Measurements from ENCODE around the gene TBXAS1.

TBXAS1 gene

DNA sequence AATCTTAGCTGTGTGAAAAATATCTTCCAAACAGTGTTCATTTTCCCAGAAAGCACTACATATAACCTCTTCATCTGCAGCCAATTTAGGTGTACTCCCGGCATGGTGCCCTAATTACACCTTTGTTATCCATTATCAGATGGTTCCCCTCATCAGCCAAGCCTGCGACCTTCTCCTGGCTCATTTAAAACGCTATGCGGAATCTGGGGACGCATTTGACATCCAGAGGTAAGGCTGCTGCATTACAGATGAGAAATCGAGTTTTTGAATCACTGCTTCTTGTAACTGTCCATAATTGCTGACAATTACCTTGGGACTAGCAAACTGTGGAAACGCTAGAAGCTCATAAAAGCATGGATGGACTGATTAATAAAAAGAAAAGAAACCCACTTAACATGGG, 124.2 kb downstream of the TBXAS1 start:
- DNase-seq, result no peak

DNA sequence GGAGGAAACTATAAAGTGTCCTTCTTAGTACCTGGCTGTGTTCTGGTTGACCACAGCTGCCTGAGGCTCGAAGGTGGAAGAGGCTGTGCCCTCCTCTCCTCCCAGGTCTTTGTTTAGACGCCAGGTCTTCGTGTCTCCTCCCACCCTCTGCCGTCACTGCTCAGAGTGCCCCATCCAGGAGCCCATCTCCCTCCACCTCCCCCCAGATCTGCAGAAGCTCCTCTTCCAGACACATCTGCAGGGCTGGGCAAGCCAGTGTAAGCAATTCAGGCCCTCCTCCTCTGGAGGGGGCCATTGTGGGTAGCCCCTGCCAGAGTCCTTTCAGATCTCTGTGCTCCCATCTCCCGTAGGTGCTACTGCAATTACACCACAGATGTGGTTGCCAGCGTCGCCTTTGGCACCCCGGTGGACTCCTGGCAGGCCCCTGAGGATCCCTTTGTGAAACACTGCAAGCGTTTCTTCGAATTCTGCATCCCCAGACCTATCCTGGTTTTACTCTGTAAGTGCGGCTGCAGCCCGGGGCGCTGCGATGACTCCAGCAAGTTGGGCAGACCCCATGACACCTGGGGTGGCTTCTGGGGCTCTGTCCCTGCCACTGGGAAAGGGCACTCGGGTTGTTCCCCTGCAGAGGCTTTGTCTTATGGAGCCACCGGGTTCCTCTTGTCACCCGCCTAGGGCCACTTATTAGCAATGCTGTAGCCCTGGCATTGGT, 126.2 kb downstream of the TBXAS1 start:
- DNase-seq, result no peak

DNA sequence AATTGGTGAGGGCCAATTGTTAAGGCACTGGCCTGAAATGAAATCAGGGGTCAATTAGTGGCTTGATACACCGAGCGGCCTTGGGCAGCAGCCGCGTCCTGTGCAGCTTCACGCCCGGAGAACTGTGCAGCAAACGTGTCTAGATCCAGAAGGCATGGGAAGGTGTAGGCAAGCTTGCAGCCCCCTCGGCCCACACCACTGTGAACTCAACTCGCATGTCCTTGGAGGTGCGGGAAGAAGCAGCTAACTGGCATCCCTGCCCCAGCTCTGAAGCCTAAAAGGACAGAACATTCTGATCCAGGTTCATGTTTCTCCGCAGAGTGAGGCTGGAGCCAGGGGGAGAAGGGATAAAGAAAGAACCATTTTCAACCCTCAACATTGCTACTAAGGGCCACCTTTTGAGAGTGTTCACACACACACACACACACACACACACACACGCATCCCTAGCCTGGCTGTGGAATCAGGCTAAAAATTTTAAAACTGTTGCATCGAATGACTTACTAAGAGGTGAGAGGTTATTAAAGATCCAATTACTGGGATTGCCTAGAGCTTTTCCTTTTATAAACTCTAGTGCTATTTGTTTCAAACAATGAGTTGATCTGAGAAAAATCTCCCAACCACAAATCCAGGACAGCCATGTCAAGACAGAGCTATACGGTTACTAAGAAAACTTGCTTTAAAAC, 129.7 kb downstream of the TBXAS1 start:
- DNase-seq, result no peak

DNA sequence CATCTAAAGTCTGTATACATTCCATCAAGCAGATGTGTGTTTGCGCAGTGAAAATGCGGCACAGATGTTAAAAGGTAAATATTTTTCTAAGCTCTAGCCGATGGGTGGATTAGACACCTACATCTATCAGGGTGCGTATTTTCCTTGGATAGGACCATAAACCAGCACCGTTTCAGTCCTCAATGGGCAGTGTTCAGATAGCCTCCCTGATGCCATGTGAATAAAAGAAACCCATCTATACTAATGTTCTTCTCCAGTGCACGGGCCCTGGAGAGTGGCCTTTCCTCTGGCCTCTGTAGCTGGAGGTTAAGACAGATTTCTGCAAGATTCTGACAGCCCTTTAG, 130.2 kb downstream of the TBXAS1 start:
- no peak for DNase-seq

DNA sequence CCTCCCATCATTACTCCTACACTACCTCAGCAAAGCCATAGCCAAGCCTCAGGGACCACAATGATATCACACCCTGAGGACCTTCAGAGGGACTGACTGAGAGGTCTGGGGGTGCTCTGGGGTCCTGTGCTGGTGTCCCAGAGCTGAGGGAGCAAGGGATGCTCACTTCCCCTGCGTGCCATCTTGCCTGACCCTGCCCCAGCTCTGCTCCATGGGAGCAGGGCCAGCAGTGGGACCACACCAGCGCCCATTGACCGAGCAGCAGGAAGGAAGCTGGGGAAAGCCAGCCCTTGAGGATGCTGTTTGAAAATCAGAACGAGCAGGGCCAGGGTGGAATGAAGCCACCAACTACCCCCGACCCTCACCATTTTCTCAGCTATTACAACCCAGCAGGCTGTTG, 130.7 kb downstream of the TBXAS1 start:
- no peak for DNase-seq

DNA sequence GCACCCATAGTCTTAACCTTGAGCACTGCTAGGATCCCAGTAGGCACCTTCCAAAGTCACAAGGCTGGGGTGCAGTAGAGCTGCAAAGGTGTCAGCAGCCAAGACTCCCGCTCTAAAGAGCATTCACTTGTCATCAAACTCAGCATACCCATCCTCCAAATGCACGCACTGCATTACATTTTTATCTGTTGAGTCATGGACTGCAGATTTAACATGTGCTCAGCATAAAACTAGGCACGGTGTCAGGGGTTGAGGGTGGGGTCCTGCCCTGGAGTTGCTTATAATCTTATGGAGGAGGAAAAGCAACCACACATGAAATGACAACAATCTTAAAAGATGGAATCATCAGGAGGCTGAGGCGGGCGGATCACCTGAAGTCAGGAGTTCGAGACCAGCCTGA, 131.1 kb downstream of the TBXAS1 start:
- DNase-seq, result no peak

DNA sequence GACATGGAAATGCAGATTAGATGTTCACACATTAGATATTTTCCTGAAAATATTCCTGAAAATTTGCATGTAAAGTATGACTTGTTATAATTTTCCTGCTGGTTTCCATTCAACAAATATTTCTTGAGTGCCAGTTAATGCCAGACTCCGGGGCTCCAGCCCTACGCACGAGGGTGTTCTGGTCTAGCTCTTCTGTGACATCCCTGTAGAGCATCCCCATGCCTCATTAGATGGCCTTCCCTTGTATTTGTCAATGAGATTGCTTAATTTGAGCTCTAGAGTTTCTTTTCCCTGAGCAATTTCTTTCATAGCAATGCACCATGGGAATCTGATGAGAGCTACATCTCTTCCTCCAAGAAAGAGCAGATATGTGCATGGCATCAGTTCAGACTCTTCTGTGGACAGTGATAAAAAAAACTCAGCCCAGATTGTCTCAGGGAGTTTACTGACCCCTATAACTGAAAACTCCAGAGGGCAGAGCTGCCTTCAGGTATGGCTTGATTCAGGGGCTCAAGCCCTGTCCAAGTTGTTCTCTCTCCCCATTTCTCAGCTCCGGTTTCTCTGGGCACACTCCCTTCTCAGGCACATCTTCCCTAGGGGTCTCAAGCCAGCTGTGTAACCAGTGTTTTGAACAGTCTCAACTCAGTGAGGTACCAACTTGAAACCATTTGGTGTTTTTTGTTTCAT, 137.0 kb downstream of the TBXAS1 start:
- no peak for DNase-seq

DNA sequence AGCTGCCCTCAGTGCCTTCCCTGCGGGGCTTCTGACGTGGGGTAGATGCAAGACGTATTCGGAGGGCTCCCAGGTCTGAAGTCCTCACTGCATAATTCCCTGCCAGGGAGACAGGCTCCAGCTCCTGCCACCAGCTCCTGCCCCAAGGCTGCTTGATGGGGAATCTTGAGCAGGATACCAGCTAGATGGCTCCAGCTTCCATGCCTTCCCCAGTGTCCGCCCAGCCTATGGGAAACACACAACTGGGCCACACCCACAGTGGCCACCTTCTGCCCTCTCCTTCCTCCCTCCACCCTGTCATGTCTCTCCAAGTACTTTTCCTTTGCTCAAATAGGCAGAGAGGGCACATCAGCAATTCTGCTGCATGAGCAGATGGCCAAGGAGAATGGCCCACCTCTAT, 137.9 kb downstream of the TBXAS1 start:
- no peak for DNase-seq

DNA sequence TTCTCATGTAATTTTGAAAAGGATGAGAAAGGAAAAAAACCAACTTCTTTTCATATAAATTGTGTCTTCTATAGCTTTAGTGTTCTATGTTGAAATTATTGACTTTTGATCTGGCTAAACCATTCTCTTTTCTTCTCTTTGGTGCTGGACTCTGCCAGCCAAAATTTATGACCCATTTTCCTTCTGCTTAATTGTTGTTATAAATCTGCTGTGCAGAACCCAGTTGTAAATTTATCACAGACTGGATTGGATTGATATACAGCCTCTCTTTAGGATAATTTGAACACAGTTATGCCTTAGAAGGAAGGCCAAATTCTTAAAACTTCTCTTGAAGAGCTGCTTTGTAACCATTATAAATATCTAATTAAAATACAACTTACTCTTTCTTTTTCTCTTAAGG, 139.9 kb downstream of the TBXAS1 start:
- no peak for DNase-seq

DNA sequence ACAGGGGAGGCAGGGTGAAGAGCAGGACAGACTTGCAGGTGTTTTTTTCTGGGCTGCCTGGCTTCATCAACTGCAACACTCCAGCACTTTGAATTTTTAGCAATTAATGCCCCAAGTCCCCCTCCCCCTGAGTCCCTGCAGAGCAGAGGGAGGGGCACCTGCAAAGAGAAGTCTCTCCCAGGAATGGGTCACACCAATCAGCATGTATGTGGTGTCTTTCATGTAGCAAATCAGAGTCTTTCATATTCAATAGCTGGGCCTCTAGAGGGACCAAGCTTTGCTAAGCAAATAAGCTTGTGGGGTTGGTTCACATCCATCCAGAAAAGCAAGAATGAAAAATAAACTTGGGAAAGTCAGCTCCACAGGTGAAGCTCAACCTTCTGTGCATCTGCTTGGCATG, 143.0 kb downstream of the TBXAS1 start:
- no peak for DNase-seq

DNA sequence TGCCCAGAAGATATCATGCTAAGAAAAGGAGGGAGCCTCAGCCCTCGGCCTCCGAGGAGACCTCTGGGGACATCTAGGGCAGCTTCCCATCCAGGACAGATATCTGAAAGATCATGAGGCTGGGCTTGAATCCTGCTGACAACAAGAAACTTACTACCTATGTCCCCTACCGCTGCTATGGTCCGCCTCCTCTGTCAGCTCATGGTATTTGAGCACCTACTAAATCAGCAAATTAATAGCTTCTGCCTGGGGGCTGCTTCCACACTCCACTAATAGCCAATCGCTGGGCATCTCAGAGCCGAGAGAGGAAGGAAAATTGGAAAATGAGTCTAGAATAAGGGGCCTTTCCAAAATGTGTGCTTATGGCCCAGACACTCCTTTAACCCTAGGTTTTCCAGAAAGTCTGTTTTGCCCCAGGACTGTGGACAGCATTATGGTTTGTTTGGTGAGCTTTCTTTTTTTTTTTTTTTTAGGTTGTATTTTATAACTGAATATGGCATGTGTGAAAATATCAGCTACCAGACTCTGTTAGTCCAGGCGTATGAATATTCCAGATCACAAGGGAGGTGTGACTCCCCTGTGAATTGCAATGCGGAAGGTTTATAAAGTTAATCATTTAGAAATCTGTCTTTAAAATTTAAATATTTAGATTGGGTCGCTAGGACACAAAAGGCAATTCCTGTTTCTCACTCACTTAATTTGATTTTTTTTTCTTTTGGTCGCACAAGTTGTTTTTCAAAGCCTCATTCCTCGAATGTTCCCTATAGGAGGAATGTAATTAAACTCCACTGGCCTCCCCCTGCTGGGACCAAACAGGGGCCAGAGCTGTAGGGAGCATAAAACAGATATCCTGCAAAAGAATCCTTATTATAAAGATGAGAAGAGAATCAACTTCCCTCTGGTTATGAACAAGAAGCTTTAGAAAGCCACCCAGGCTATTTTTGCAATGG, 144.3 kb downstream of the TBXAS1 start:
- no peak for DNase-seq

DNA sequence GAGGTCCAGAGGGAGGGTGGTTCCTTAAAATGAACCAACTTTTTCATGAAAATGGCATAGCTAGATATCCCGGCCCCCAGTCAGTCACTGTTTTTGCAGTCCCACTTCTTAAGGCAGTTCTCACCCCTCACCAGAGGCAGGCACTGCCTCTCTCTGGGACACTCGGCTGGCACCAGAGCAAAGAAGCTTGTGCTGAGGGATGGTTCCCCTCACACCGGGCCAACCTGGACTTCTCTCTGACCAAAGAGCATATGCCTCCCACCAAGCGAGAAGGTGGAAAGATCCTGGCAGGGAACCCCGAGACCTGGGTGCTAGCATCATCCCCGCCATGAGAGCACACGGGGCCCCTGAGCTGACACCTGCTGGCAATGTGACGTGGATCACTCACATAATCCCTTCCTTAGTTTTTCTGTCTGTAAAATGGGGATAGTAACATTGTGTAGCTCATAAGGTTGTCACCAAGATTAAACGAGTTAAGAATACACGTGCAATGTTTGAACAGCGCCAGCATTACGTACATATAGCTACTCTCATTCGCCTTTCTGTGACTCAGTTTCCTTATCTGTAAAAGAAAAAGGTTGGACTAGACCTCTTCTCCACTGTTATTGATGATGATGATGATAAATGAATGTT, 145.2 kb downstream of the TBXAS1 start:
- DNase-seq, result no peak

DNA sequence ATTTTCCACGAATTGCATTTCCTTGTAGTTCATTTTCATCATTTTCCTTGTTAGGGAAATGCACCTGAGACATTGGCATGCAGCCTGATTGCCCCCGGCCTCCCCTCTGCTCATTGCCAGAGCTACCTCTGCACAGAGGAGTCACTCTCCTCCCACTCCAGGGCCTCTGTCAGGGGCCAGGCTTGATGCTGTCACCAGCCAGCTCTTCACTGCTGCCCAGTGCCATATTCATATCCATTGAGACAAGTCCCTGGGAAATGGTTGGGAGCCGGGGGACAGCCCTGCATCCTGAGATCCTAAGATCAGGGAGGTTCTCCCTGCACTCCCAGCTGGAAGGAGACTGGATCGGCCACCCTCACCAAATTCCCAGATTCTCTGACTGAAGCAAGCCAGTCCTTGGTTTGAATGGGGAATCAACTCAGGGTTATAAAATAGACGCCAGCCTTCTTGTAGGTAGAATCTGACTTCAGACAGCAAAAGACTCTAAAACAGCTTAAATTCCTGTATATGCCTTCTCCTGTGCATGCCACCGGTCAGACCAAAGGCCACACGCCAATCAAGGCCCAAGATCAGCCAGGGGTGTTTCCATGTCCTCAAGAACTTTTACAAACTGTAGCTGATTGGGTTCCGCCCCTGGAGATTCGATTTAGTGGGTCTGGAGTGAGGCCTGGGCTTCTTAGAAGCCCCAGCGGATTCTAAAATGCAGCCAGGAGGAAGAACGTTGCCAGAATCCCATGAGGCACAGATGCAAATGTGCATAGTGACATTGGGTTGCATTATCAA, 147.2 kb downstream of the TBXAS1 start:
- DNase-seq, result no peak

DNA sequence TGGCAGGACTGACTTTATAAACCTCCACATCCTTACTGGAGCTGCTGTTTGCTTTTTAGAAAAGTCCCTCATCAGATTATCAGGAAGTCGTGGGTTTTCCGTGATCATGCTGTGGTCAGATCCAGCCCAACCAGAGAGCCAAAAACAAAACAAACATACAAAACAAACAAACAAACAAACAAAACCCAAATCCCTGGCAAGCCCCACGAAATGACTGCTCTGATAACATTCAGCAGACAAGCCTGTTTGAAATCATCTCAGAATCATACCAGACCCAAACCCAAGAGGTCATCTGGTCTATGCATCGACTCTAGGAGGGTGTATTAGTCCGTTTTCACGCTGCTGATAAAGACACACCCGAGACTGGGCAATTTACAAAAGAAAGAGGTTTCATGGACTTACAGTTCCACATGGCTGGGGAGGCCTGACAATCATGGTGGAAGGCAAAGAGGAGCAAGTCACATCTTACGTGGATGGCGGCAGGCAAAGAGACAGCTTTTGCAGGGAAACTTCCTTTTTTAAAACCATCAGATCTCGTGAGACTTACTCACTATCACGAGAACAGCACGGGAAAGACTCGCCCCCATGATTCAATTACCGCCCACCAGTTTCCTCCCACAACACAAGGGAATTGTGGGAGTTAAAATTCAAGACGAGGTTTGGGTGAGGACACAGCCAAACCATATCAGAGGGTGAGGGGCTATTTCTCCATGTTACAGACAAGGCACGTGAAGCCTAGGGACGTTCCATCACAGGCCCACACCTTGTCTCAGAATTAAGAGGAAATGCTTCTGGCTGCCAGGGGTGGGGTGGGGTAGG, 148.0 kb downstream of the TBXAS1 start:
- no peak for DNase-seq

DNA sequence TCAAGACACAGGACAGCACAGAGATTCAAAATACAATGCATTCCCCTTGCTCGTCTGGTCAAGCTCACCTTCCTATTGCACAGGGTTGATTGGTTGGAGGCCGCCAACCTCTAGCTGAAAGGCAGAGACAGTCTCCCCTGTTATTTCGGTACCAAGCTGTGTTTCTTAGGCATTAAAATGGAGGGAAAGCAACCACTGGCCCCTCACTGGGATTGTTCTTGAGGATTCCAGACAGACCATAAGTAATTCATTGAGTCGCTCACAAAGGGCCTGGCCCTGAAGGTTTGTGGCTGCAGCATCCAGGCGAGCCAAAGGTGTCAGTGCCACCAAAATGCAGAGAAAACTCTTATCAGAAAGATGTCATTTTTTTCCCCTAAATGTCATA, 152.4 kb downstream of the TBXAS1 start:
- no peak for DNase-seq

DNA sequence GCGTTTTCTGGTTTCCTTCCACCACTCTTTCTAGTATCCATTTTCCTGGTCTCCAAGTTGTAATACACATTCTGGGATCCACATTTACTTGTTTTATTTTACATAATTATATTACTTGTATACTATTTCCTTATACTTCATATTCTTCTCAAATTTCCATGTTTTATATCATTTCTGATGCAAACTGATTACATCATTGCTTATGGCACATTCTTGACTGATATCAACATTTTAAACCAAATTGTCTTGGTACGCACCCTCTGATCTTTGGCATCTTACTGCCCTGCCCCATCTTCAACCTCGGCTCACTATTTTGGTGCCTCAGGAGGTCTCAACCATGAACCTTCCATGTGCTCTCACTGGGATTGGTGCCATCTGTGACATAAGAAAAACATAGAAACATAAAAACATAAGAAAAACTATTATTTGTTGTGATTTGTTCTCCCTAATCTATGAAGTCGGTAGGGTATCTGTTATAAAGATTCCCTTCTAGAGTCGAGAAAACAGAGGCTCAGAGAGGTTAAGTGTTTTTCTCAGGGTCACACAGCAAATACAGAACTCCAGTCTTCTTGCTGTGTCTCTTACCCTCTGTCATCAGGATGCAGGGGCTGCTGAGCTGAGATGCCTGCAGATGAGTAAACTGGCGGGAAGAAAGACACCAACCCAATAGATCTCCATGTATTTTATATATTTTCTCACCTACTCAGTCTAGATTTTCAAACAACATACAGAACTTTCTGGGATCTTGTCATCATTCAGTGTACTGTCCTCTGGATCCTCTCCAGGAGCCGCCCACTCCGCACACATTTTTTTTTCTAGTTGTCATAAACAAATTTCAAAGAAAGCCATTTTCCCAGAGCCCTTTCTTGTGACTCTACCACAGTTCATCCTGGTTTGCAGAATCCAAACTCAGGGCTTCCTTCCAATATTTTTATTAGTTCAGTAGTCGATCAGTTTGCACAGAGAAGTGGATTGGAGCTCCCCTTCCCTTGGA, 154.2 kb downstream of the TBXAS1 start:
- no peak for DNase-seq

DNA sequence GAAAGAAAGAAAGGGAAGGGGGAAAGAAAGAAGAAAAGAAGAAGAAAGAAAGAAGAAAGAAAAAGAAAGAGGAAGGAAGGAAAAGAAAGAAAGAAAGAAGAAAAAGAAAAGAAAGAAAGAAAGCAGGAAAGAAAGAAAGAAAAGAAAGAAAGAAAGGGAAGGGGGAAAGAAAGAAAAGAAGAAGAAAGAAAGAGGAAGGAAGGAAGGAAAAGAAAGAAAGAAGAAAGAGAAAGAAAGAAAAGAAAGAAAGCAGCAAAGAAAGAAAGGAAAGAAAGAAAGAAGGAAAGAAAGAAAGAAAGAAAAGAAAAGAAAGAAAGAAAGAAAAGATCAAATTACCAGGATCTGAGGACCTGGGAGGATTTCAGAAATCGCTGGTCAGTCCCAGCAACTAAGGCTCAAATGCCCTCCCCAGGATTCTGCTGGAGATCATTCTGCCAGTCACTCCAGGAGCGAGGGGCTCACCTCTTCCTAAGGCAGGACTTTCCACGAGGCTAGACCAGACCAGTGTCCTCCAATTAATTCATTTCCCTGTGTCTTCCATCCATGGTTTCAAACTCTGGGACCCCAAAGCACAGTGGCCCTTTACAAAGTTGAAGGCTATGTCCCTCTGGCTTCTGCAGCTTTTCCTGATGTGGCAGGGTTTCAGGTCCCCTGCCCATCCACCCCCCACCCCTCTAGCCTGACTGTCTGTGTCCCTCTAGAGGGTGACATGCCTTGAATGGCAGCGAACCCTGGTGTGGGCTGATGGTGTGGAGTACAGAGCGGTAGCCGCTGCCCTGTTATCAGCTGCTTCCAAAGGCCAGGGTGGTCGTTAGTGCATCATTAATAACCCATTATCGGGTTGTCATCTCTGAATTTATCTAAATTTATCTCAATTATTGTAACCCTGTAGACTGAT, 155.8 kb downstream of the TBXAS1 start:
- DNase-seq, result no peak

DNA sequence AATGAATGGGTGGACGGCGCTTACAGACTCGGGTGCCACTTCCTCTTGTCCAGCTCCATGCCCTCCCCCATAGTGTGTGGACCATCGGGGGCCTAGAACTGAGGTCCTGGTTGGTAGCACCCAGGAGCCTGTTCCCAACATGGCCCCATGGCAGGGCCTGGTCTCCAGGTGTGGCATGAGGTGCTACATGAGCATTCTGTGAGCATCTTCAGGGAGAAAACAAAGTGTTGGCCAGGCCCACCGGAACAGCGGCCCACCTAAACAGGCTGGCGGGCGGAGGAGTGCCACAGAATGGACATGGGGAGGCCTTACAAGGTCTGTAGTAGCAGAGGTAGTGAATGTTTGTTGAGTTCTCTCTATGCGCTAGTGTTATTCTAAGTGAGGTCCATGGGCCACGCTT, 156.7 kb downstream of the TBXAS1 start:
- no peak for DNase-seq

Data from stimulated activated naive CD4-positive, alpha-beta T cell treated with Interleukin-2 at 50 U/mL for 16 hours (primary cell).